ENCODE data around the gene CFAP99. TPM values are rescaled to one million over a fixed set of nuclear protein-coding genes. Genes with fewer than 3 reads are reported as not detected.
A peak's percentile ranks its signal among the peaks of the same experiment; 100 is the strongest.

Gene CFAP99
- total RNA-seq, 1 donor from 2014 or later, result not detected

DNA sequence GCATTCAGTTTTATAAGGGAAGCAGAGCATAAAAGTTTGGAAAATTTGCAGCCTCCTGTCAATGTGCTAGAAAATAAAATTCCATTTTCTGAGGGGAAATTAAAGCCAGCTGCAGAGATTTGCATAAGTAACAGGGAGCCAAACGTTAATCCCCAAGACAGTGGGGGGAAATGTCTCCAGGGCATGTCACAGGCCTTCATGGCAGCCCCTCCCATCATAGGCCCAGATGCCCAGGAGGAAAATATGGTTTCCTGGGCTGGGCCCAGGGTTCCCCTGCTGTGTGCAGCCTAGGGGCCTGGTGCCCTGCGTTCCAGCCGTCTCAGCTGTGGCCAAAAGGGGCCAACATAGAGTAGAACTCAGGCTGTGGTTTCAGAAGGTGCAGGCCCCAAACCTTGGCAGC lies 59.5 kb downstream of the CFAP99 start:
- no peak for DNase-seq (ENCODE audit: low spot score)
- H3K9me3 Mint-ChIP-seq, result peaks cover 4% of the 10 kb centered on the region
- H3K4me1 Mint-ChIP-seq, result peaks cover 43% of the 10 kb centered on the region
- Histone ChIP-seq H3K79me2 (ENCODE audit: low read depth) (peaks cover 100% of the 10 kb centered on the region), H3K9me3 (ENCODE audit: low read depth) (no peaks in the 10 kb centered on the region), H3F3A (ENCODE audit: low read depth) (peaks cover 5% of the 10 kb centered on the region), H2AFZ (replicated peaks) (no peak overlapping the region), H3K27me3 (no peaks in the 10 kb centered on the region), H3K27ac (no peak overlapping the region), H3K4me2 (no peak overlapping the region), H4K20me1 (ENCODE audit: low read depth) (peaks cover 89% of the 10 kb centered on the region), H3K4me3 (no peak overlapping the region), H3K36me3 (no peaks in the 10 kb centered on the region), H3K9ac (no peak overlapping the region), H3K4me1 (peaks cover 21% of the 10 kb centered on the region)
- peaks cover 4% of the 10 kb centered on the region for H3K27me3 Mint-ChIP-seq (ENCODE audit: insufficient read depth, low read depth)
- no peak overlapping the region for H3K4me3 Mint-ChIP-seq
- TF ChIP-seq EZH2 (IDR thresholded peaks at IDR 0.05) (no peak), EZH2phosphoT487 (IDR thresholded peaks at IDR 0.05) (no peak)
- TF ChIP-seq, protein P1, sequence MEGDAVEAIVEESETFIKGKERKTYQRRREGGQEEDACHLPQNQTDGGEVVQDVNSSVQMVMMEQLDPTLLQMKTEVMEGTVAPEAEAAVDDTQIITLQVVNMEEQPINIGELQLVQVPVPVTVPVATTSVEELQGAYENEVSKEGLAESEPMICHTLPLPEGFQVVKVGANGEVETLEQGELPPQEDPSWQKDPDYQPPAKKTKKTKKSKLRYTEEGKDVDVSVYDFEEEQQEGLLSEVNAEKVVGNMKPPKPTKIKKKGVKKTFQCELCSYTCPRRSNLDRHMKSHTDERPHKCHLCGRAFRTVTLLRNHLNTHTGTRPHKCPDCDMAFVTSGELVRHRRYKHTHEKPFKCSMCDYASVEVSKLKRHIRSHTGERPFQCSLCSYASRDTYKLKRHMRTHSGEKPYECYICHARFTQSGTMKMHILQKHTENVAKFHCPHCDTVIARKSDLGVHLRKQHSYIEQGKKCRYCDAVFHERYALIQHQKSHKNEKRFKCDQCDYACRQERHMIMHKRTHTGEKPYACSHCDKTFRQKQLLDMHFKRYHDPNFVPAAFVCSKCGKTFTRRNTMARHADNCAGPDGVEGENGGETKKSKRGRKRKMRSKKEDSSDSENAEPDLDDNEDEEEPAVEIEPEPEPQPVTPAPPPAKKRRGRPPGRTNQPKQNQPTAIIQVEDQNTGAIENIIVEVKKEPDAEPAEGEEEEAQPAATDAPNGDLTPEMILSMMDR (IDR thresholded peaks at IDR 0.05), result no peak
- no peak overlapping the region for H3K27ac Mint-ChIP-seq
- peaks cover 32% of the 10 kb centered on the region for H3K36me3 Mint-ChIP-seq

DNA sequence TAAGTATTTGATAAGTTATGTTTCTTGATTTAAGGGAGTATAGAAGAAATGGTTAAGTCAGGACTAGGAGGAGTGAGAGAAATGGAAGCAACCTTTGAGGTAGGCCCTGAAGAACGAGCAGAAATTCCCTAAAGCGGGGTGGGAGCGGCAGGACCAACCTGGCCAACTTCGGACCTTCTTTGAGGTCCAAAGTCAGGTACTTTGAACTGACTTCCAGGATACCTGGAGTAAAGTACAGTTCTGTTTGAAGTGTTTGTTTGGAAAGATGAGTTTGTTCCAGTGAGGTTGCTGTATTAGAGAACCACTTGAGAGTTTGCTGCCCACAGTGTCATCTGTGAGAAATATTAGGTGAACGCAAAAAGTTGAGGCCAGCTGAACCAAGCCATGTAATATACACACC lies 61.9 kb downstream of the CFAP99 start:
- no peaks in the 10 kb centered on the region for H3K9me3 ChIP-seq (ENCODE audit: low read depth)
- no peaks in the 10 kb centered on the region for H3K27me3 ChIP-seq
- no peak overlapping the region for H3K4me2 ChIP-seq
- Mint-ChIP-seq H3K4me3 (no peak overlapping the region), H3K36me3 (peaks cover 25% of the 10 kb centered on the region), H3K9me3 (peaks cover 2% of the 10 kb centered on the region), H3K4me1 (peaks cover 45% of the 10 kb centered on the region), H3K27ac (no peak overlapping the region), H3K27me3 (ENCODE audit: insufficient read depth, low read depth) (peaks cover 4% of the 10 kb centered on the region)
- H3K27ac ChIP-seq, result peak overlapping the region; percentile 44
- H3F3A ChIP-seq (ENCODE audit: low read depth), result peaks cover 5% of the 10 kb centered on the region
- peaks cover 100% of the 10 kb centered on the region for H3K79me2 ChIP-seq (ENCODE audit: low read depth)
- H3K4me3 ChIP-seq, result no peak overlapping the region
- H4K20me1 ChIP-seq (ENCODE audit: low read depth), result peaks cover 100% of the 10 kb centered on the region
- H3K36me3 ChIP-seq, result no peaks in the 10 kb centered on the region
- no peak overlapping the region for H3K9ac ChIP-seq
- TF ChIP-seq, protein P1 (IDR thresholded peaks at IDR 0.05), result no peak
- TF ChIP-seq EZH2phosphoT487 (IDR thresholded peaks at IDR 0.05) (no peak), EZH2 (IDR thresholded peaks at IDR 0.05) (no peak)
- H2AFZ ChIP-seq (replicated peaks), result no peak overlapping the region
- peaks cover 33% of the 10 kb centered on the region for H3K4me1 ChIP-seq
- no peak for DNase-seq (ENCODE audit: low spot score)

DNA sequence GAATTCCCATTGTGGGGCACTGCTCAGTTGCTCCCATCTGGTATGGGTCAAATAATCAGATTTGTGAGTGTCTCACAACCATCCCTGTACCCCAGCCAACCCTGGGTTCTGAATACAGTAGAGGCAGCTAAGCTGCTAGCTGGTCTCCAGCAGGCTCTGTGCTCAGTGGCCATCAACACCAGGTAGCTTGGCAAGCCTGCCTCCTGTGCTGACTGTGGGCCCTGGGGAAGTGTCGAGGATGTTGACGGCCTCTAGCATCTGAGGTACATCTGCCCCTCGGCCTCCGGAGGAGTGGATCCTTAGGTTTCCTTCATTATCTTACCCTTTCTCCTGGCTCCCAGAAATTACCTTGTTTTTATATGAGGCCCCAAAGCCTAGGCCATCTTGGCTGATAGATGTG lies 63.4 kb downstream of the CFAP99 start:
- no peak overlapping the region for H3K9ac ChIP-seq

More for the DNA sequence above, 63.4 kb downstream of the CFAP99 start:
- Histone ChIP-seq H3F3A (ENCODE audit: low read depth) (peaks cover 5% of the 10 kb centered on the region), H3K4me1 (peaks cover 33% of the 10 kb centered on the region), H2AFZ (replicated peaks) (no peak overlapping the region), H3K4me3 (no peak overlapping the region), H4K20me1 (ENCODE audit: low read depth) (peaks cover 100% of the 10 kb centered on the region), H3K27ac (peak overlapping the region; percentile 44), H3K9me3 (ENCODE audit: low read depth) (no peaks in the 10 kb centered on the region), H3K27me3 (no peaks in the 10 kb centered on the region), H3K4me2 (peak overlapping the region; percentile 5), H3K36me3 (no peaks in the 10 kb centered on the region), H3K79me2 (ENCODE audit: low read depth) (peaks cover 100% of the 10 kb centered on the region)
- Mint-ChIP-seq H3K9me3 (no peaks in the 10 kb centered on the region), H3K4me3 (no peak overlapping the region), H3K36me3 (peaks cover 16% of the 10 kb centered on the region), H3K27ac (no peak overlapping the region), H3K27me3 (ENCODE audit: insufficient read depth, low read depth) (peaks cover 4% of the 10 kb centered on the region), H3K4me1 (peaks cover 44% of the 10 kb centered on the region)
- no peak for DNase-seq (ENCODE audit: low spot score)
- TF ChIP-seq, protein P1 (IDR thresholded peaks at IDR 0.05), result no peak
- TF ChIP-seq EZH2 (IDR thresholded peaks at IDR 0.05), result no peak
- TF ChIP-seq EZH2phosphoT487 (IDR thresholded peaks at IDR 0.05), result no peak
